Measurements from ENCODE around the gene RCAN3.
"Not testable (repeated sequence)": the region's sequence is repeated elsewhere in the genome, so short reads cannot be mapped to it uniquely, and the experiment has no call there.

The RCAN3 gene

DNA sequence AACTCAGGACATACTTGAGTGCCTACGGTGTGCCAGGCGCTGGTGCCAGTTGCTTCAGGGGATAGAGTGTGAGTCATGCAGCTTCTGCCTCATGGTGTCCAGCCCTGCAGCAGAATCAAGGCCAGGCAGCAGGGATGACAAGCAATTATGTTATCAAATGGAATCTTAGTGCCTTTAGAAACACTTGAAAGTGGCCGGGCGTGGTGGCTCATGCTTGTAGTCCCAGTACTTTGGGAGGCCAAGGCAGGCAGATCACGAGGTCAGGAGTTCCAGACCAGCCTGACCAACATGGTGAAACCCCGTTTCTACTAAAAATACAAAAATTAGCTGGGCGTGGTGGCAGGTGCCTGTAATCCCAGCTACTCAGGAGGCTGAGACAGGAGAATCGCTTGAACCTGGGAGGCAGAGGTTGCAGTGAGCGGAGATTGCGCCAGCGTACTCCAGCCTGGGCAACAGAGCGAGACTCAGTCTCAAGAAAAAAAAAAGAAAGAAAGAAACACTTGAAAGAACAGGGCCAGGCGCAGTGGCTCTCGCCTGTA, 13.1 kb downstream of the RCAN3 start:
- DNase-seq, result not testable (repeated sequence)

DNA sequence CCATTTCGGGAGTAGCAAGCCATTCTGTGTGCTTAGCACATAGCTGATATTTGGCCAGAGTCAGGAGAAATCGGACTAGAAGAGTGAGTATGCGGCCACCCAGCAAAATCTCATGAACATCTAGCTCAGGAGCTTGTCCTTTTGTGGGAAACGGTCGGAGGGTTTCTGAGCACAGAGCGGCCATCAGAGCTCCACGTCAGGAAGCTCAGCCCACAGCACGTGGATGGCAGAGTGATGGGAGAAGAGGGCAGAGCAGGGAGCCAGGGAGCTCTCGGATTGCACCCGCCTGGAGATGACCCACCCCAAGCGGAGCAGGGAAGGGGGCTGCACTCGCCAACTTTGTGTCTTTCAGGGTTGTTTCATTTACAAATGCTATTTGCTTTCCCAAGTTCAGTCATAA, 13.9 kb downstream of the RCAN3 start:
- no peak for DNase-seq

GRCh38 chr1:24517898-24518297, 15.3 kb downstream of the RCAN3 start:
- no peak for DNase-seq

DNA sequence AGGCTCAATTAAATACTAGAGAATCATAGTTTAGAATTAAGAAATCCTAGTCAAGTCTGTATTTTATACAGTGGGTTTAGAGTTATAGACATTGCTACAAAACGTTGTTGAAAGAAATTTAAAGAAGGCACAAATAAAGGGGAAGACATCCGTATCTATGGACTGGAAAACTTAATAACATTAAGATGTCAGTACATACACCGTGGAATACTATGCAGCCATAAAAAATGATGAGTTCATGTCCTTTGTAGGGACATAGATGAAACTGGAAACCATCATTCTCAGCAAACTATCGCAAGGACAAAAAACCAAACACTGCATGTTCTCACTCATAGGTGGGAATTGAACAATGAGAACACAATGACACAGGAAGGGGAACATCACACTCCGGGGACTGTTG, 17.6 kb downstream of the RCAN3 start:
- not testable (repeated sequence) for DNase-seq

- DNase-seq, result no peak
These were observed 23.0 kb downstream of the RCAN3 start for GRCh38 chr1:24525606-24526005.

DNA sequence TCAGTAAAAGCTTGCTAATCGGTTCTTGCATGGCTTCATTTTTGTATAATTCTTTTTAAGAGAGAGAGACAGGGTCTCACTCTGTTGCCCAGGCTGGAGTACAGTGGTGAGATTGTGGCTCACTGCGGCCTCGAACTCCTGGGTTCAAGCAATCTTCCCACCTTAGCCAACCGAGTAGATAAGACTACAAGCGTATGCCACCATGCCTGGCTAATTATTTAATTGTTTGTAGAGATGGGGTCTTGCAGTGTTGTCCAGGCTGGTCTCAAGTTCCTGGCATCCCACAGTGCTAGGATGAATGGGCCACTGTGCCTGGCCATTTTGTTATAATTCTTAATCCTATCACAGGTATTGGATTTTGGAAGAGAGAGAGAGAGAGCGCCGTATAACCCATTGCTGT, 23.4 kb downstream of the RCAN3 start:
- no peak for DNase-seq

DNA sequence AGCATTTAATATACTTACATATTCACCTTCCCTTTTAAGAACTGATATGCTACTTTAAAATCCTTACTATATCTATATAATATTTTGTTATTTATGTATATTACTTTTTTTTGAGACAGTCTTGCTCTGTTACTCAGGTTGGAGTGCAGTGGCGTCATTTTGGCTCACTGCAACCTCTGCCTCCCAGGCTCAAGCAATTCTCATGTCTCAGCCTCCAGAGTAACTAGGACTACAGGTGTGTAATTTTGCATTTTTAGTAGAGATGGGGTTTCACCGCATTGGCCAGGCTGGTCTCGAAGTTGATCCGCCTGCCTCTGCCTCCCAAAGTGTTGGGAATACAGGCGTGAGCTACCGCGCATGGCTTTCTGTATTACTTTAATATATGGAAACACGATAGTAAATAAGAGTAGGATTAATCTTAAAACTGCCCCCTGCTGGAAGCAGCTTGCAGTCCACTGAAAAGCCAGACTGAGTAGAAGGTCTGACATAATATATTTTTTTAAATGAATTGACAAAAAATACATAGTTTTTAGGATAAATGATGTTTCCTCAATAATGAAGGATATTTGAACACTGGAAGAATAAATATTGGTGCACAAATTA, 24.4 kb downstream of the RCAN3 start:
- DNase-seq, result peak; percentile 35

DNA sequence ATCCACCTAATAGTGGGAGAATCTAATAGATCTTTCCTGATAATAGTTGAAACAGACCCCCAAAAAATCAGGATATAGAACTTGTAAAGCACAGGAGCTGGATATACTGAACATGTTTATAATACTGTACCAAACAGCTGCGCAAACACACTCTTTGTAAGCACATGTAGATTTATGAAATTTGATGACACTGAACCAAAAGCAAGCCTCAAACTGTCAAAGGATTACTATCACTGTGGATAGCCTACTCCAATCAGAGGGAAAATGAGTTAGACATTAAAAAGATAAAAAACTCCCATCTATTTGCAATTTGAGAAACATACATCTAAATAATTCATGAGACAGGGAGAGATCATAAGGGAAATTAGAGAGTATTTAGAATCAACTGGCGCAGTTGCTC, 26.1 kb downstream of the RCAN3 start:
- no peak for DNase-seq

DNA sequence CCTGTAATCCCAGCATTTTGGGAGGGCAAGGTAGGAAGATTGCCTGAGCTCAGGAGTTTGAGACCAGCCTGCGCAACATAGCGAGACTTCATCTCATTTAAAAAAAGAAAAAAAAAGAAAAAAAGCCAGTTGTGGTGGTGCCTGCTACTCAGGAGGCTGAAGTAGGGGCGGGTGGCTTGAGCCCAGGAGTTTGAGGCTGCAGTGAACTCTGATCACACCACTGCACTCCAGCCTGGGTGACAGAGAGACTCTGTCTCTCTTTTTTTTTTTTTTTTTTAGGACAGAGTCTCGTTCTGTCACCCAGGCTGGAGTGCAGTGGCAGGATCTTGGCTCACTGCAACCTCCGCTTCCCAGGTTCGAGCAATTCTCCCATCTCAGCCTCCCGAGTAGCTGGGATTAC, 26.7 kb downstream of the RCAN3 start:
- not testable (repeated sequence) for DNase-seq

- peak; percentile 38 for DNase-seq
These were observed 32.4 kb downstream of the RCAN3 start for GRCh38 chr1:24535021-24535424.

- no peak for DNase-seq
These were observed 33.1 kb downstream of the RCAN3 start for GRCh38 chr1:24535778-24536177.

- peak; percentile 23 for DNase-seq
These were observed 33.8 kb downstream of the RCAN3 start for GRCh38 chr1:24536391-24536840.

DNA sequence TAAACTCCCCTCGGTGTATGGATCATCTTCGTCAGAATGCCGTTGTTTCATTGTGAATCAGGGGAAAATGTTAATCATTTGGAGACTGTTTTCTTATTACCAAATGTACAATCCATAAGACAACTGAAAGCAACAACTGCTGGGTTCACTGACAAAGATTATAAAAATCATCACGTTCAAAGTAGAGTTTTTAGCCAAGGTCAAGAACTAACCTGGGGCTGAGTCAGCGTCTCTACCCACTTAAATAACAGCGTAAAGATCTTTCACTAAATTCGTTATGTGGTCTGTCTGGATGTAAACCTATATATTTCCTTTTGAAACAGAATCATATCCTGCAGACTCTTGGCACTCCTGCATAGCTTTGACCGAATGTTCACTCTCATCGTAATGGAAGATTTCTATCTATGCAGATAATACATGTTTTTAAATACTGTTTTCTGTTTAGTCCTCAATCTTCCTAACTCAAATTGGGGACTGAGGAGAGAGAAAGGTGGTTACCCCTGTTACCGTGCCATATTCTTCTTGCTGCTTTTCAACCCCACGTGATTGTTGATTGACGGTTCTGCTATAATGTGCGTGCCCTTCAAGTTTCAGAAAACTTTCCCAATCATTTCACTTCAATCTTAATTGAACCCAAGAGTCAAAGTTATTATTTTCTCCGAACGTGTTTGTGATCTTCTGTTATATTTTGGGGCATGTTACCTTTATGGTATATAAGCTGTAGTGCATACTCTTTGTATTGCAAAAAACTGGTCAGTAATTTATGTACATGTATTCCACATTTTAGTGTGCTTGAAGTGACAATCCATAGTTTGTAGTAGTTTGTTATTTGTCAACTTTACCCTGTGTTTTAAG, 37.6 kb downstream of the RCAN3 start:
- DNase-seq, result no peak

- peak; percentile 60 for DNase-seq
These were observed 38.5 kb downstream of the RCAN3 start for GRCh38 chr1:24540906-24541710.

DNA sequence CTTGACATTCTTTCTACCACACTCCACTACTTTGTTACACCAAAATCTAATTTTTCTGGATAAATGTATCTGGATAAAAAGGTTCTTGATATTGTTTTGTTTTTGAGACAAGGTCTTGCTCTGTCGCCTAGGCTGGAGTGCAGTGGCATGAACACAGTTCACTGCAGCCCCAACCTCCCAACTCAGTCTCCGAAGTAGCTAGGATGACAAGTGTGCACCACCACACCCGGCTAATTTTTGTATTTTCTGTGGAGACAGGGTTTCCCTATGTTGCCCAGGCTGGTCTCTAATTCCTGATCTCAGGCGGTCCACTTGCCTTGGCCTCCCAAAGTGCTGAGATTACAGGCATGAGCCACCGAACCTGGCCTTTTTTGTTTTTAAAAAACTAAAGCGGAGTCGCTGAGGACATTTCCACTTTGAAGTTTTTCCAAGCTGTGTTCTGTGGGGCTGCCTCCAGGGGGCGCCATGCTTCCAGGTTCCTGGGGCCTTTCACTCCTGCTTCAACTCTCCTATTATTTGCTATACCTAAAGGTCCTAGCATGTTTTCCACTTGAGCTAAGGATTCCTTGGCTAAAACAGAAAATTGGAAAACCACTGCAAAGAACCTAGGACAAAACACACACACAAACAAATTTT, 39.2 kb downstream of the RCAN3 start:
- peak; percentile 33 for DNase-seq

DNA sequence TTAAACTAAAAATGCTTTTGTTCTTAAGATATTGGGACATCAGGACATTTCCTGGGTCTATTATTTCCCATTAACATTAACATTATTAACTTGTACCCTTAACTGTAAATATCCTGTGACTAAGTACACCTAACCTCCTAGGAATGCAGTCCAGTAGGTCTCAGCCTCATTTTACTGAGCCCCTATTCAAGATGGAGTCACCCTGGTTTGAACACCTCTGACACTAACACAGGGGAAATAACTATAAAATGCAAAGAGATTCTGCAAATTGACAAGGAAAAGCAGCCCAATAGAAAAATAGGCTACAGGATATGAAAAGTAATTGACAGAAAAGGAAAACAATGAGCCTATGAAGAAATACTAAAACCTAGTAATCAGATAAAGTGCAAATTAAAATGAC, 41.6 kb downstream of the RCAN3 start:
- no peak for DNase-seq

DNA sequence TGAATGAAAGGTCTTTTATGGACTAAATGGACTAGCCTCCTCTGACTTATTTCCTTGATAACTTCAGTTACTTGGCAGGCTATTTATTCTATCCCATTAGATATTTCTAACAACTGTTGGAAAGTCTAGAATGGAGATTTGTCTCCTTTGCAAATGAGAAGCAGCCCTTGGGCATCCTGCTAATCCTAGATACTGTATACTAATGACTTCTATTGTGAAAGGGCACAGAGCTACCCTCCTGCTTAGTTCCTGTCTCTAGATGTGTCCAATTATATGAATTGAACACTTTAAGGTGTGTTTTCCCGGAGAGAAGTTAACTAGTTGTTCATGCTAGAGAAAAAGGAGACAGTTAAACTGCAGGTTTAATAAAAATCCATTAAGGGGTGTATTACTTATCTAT, 43.0 kb downstream of the RCAN3 start:
- no peak for DNase-seq

DNA sequence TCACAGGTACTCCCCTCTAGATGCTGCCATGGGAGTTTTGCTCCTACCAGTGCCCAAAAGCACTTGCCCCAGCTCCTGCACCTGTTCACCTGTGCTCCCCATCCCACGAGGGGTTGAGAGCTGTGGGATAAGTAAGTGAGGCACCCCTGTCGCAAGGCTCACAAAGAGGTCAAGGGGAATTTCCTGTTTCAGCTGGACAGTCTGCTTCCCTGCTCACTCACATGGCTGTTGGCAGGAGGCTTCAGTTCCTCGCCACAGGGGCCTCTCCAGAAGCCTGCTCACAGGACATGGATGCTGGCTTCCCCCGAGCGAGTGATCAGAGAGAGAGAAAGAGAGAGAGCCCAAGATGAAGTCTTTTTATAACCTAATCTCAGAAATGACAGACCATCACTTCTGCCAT, 44.6 kb downstream of the RCAN3 start:
- no peak for DNase-seq

DNA sequence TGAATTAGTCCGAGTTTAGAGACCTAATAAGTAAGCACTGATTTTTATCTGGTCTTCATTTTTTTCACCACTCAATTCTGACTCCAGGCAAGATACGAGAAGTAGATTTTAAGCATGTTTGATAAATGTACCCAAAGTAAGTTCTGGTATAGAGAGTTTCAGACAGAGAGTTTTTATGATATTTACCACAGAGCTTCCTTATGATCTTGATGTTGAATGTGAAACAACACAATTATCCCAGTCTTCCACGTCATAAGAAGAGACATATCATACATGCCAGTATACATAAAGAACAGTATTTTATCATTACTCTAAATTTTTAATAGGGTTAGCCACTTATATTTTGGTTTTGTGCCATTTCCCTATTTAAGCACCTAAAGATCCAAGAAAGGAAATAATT, 45.4 kb downstream of the RCAN3 start:
- no peak for DNase-seq

GRCh38 chr1:24549210-24549609, 46.6 kb downstream of the RCAN3 start:
- DNase-seq, result not testable (repeated sequence)

DNA sequence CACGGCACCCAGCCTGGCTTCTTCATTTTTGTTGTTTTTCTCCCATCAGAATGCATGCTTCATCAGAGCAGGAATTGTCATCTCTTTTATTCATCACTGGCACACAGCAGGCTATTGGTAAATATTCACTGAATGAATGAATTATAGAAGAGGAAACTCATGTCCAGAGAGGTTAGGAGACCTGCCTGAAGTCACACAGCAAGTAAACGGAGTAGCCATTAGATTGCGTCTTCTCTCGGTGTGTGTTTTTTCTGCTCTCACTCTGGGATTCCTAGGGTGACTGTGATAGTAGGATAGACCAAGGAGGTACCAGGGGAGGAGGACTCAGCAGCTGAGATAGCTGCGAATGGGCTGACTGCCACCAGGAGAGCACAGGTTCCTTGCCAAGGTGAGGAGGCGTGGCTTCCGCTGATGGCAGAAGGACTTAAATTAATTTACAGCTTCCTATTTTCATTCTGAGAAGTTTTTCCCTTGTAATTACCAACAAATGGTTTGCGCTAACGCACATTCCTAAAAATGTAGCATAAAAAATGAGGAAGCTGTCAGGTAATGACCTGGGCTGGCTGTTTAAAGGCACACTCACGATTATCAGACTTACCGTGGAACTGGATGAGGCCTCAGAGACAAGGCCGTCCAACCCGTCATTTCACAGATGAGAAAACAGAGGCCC, 48.8 kb downstream of the RCAN3 start:
- DNase-seq, result no peak

- DNase-seq, result no peak
These were observed 49.4 kb downstream of the RCAN3 start for GRCh38 chr1:24551960-24552571.
